HG03442 (cell line): Measurements from ENCODE around the gene PRLR.

Source experiments
- ATAC-seq: cut with Tn5 transposase; IDR thresholded peaks from one replicate; pipeline ENCODE4 v1.9.1; 2021; ENCODE audit warnings: mild to moderate bottlenecking, moderate library complexity; ENCODE audit not compliant: unreplicated experiment

PRLR gene

GRCh38 chr5:35236770-35237169, 6.5 kb upstream of the PRLR start:
- no peak for ATAC-seq

GRCh38 chr5:35233601-35234000, 3.3 kb upstream of the PRLR start:
- no peak for ATAC-seq

GRCh38 chr5:35233121-35233520, 2.8 kb upstream of the PRLR start:
- ATAC-seq = no peak

- ATAC-seq = no peak
These were observed 1.8 kb upstream of the PRLR start for GRCh38 chr5:35232124-35232523.

- peak; percentile 54 for ATAC-seq
These were observed 930 bp downstream of the PRLR start for GRCh38 chr5:35229076-35230037.

- no peak for ATAC-seq
These were observed 2.0 kb downstream of the PRLR start for GRCh38 chr5:35228310-35228709.

- no peak for ATAC-seq
These were observed 2.6 kb downstream of the PRLR start for GRCh38 chr5:35227720-35228119.

GRCh38 chr5:35223787-35224395, 6.4 kb downstream of the PRLR start:
- ATAC-seq = no peak

- ATAC-seq = no peak
These were observed 9.3 kb downstream of the PRLR start for GRCh38 chr5:35220967-35221366.

GRCh38 chr5:35218981-35219380, 11.3 kb downstream of the PRLR start:
- ATAC-seq = no peak

- ATAC-seq = no peak
These were observed 16.2 kb downstream of the PRLR start for GRCh38 chr5:35214051-35214450.

- ATAC-seq = no peak
These were observed 16.7 kb downstream of the PRLR start for GRCh38 chr5:35213608-35214007.

- ATAC-seq = peak; percentile 74
These were observed 17.9 kb downstream of the PRLR start for GRCh38 chr5:35212122-35212982.

- no peak for ATAC-seq
These were observed 20.4 kb downstream of the PRLR start for GRCh38 chr5:35209862-35210261.

- no peak for ATAC-seq
These were observed 24.7 kb downstream of the PRLR start for GRCh38 chr5:35205606-35206005.

GRCh38 chr5:35205186-35205585, 25.1 kb downstream of the PRLR start:
- ATAC-seq = no peak

GRCh38 chr5:35203403-35203802, 26.9 kb downstream of the PRLR start:
- ATAC-seq = no peak

- ATAC-seq = peak; percentile 61
These were observed 27.8 kb downstream of the PRLR start for GRCh38 chr5:35202319-35203111.

- no peak for ATAC-seq
These were observed 29.0 kb downstream of the PRLR start for GRCh38 chr5:35201291-35201690.

GRCh38 chr5:35199886-35200285, 30.4 kb downstream of the PRLR start:
- no peak for ATAC-seq
